ENCODE measurements around the gene MYO6.

Gene MYO6

GRCh38 chr6:75786152-75786551 is 37.1 kb downstream of the MYO6 start:
- TF ChIP-seq EZH2 (IDR thresholded peaks at IDR 0.05; ENCODE audit: borderline replicate concordance, low read length): no peak
- TF ChIP-seq CTCF (IDR thresholded peaks at IDR 0.05; ENCODE audit: low read length): no peak
- no peaks in the 10 kb centered on the region for H3K9me3 ChIP-seq (ENCODE audit: low read length)
- no peaks in the 10 kb centered on the region for H3F3A ChIP-seq (ENCODE audit: insufficient read depth, low read length)
- H3K79me2 ChIP-seq (ENCODE audit: insufficient read depth, low read length): no peaks in the 10 kb centered on the region
- no peak overlapping the region for H2AFZ ChIP-seq (ENCODE audit: low read length)
- H3K4me1 ChIP-seq (ENCODE audit: insufficient read depth, low read length, severe bottlenecking): no peaks in the 10 kb centered on the region
- H3K27ac ChIP-seq (ENCODE audit: low read depth, low read length, poor library complexity, severe bottlenecking): no peak overlapping the region
- no peaks in the 10 kb centered on the region for H3K36me3 ChIP-seq (ENCODE audit: insufficient read depth, low read length)
- no peaks in the 10 kb centered on the region for H3K9me2 ChIP-seq (ENCODE audit: low read depth, low read length)
- no peak overlapping the region for H3K4me3 ChIP-seq (ENCODE audit: low read depth, low read length, poor library complexity, severe bottlenecking)
- no peak overlapping the region for H3K9ac ChIP-seq (ENCODE audit: low read length)
- no peaks in the 10 kb centered on the region for H3K27me3 ChIP-seq (ENCODE audit: insufficient read depth, low read length)
- no peaks in the 10 kb centered on the region for H4K20me1 ChIP-seq (ENCODE audit: insufficient read depth, low read length)
- H3K4me2 ChIP-seq (ENCODE audit: low read length): no peak overlapping the region

- Histone ChIP-seq H3F3A (ENCODE audit: insufficient read depth, low read length) (no peaks in the 10 kb centered on the region), H3K4me1 (ENCODE audit: insufficient read depth, low read length, severe bottlenecking) (no peaks in the 10 kb centered on the region), H2AFZ (ENCODE audit: low read length) (no peak overlapping the region), H4K20me1 (ENCODE audit: insufficient read depth, low read length) (no peaks in the 10 kb centered on the region), H3K27me3 (ENCODE audit: insufficient read depth, low read length) (no peaks in the 10 kb centered on the region), H3K4me3 (ENCODE audit: low read depth, low read length, poor library complexity, severe bottlenecking) (no peak overlapping the region), H3K36me3 (ENCODE audit: insufficient read depth, low read length) (no peaks in the 10 kb centered on the region), H3K4me2 (ENCODE audit: low read length) (no peak overlapping the region), H3K9ac (ENCODE audit: low read length) (no peak overlapping the region), H3K79me2 (ENCODE audit: insufficient read depth, low read length) (no peaks in the 10 kb centered on the region), H3K9me2 (ENCODE audit: low read depth, low read length) (no peaks in the 10 kb centered on the region), H3K27ac (ENCODE audit: low read depth, low read length, poor library complexity, severe bottlenecking) (no peak overlapping the region), H3K9me3 (ENCODE audit: low read length) (no peaks in the 10 kb centered on the region)
- no peak for TF ChIP-seq CTCF (IDR thresholded peaks at IDR 0.05; ENCODE audit: low read length)
- no peak for TF ChIP-seq EZH2 (IDR thresholded peaks at IDR 0.05; ENCODE audit: borderline replicate concordance, low read length)
Measured at GRCh38 chr6:75788894-75789293, 39.9 kb downstream of the MYO6 start.

- no peak overlapping the region for H3K4me3 ChIP-seq (ENCODE audit: low read depth, low read length, poor library complexity, severe bottlenecking)
- no peaks in the 10 kb centered on the region for H3F3A ChIP-seq (ENCODE audit: insufficient read depth, low read length)
- H3K27ac ChIP-seq (ENCODE audit: low read depth, low read length, poor library complexity, severe bottlenecking): no peak overlapping the region
Measured at GRCh38 chr6:75791881-75792280, 42.8 kb downstream of the MYO6 start.

More at GRCh38 chr6:75791881-75792280, 42.8 kb downstream of the MYO6 start:
- Histone ChIP-seq H4K20me1 (ENCODE audit: insufficient read depth, low read length) (no peaks in the 10 kb centered on the region), H3K79me2 (ENCODE audit: insufficient read depth, low read length) (no peaks in the 10 kb centered on the region), H3K27me3 (ENCODE audit: insufficient read depth, low read length) (no peaks in the 10 kb centered on the region), H3K4me2 (ENCODE audit: low read length) (no peak overlapping the region), H3K9me3 (ENCODE audit: low read length) (no peaks in the 10 kb centered on the region), H3K9ac (ENCODE audit: low read length) (no peak overlapping the region), H3K4me1 (ENCODE audit: insufficient read depth, low read length, severe bottlenecking) (no peaks in the 10 kb centered on the region), H3K9me2 (ENCODE audit: low read depth, low read length) (no peaks in the 10 kb centered on the region), H2AFZ (ENCODE audit: low read length) (no peak overlapping the region), H3K36me3 (ENCODE audit: insufficient read depth, low read length) (no peaks in the 10 kb centered on the region)
- no peak for TF ChIP-seq EZH2 (IDR thresholded peaks at IDR 0.05; ENCODE audit: borderline replicate concordance, low read length)
- TF ChIP-seq CTCF (IDR thresholded peaks at IDR 0.05; ENCODE audit: low read length): no peak

Data from OCI-LY1 (cell line).